ENCODE data around the gene GMDS.

The GMDS gene

DNA sequence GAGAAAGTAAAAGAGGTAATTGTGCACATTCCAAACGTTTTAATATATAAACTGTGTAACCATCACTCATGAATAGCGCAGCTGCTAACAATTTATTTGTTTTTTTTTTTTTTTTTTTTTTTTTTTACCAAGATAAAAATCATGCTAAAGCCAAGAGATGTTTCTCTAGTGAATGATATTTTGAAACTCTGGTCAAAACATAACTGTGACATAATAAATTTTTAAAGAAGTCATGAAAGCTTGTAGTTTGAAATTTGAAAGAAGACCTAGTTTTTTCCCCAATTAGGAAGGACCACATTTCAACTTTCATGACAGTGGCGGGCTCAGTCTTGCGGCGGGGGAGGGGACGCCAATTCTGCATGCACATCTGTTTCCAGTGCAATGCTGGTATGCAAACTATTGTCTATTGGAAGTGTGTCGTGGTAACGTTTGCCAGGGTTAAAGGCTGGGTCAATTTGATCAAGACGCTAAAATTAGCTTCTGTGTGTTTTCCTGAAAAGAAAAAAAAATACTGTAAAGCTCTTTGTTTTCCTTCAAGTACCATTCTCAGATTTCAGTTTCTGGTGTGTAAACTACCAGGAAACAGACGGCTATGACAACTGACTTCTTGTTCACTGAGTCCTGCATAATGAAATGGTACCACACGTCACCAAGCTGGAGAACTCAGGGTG is 423.8 kb downstream of the GMDS start:
- no peaks in the 10 kb centered on the region for H3K9me3 Mint-ChIP-seq
- no peaks in the 10 kb centered on the region for H3K27me3 Mint-ChIP-seq
- H3K4me3 Mint-ChIP-seq: no peak overlapping the region
- DNase-seq (no peak), ATAC-seq (no peak)
- no peaks in the 10 kb centered on the region for H3K4me1 Mint-ChIP-seq
- H3K27ac Mint-ChIP-seq: no peak overlapping the region
- peaks cover 5% of the 10 kb centered on the region for H3K36me3 Mint-ChIP-seq (ENCODE audit: low read depth)

DNA sequence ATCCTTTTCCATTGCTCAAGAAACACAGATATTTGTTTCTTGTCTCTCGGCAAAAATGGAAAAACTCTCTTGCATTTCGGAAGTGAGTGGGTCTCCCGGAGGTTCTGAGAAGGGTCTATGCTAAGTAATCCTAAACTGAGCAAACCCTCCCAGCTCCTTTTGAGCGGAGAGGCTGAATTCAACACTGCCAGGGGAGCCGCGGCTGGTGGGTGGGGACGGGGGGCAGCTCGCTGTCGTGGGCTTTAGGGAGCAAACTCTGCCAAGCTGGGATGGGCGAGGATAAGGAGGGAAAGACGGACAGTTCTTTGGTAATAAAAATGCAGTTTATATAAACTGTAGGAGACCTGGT is 424.3 kb downstream of the GMDS start:
- ATAC-seq: no peak
- no peak overlapping the region for H3K27ac Mint-ChIP-seq
- H3K27me3 Mint-ChIP-seq: no peaks in the 10 kb centered on the region
- H3K36me3 Mint-ChIP-seq (ENCODE audit: low read depth): peaks cover 5% of the 10 kb centered on the region
- H3K4me1 Mint-ChIP-seq: no peaks in the 10 kb centered on the region
- no peak overlapping the region for H3K4me3 Mint-ChIP-seq
- H3K9me3 Mint-ChIP-seq: no peaks in the 10 kb centered on the region
- DNase-seq: no peak

GRCh38 chr6:1820714-1821113 is 424.7 kb downstream of the GMDS start:
- H3K9me3 Mint-ChIP-seq: no peaks in the 10 kb centered on the region
- H3K4me3 Mint-ChIP-seq: no peak overlapping the region
- H3K36me3 Mint-ChIP-seq (ENCODE audit: low read depth): peaks cover 2% of the 10 kb centered on the region
- no peaks in the 10 kb centered on the region for H3K27me3 Mint-ChIP-seq
- no peaks in the 10 kb centered on the region for H3K4me1 Mint-ChIP-seq
- ATAC-seq (no peak), DNase-seq (no peak)
- no peak overlapping the region for H3K27ac Mint-ChIP-seq

DNA sequence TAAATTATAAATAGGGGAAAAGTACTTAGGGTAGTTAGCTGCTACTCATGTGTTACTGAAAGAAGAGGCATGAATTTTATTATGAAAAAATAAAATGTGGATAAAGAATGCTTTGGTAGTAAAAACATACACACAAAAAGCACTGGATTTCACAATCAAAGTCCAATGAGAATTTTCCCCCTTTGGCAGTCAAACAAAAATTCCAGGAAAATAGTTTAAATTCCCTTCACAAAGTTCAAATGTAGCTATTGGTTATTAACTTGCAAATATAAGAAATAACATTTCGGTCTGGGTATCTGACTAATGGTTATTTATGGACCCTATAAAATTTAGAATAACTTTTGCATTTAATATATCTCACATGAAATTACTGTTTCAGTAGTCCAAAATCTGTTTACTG is 425.2 kb downstream of the GMDS start:
- DNase-seq: no peak
- no peak overlapping the region for H3K4me3 Mint-ChIP-seq
- H3K27me3 Mint-ChIP-seq: no peaks in the 10 kb centered on the region
- no peak overlapping the region for H3K27ac Mint-ChIP-seq
- ATAC-seq: no peak
- no peaks in the 10 kb centered on the region for H3K4me1 Mint-ChIP-seq
- peaks cover 2% of the 10 kb centered on the region for H3K36me3 Mint-ChIP-seq (ENCODE audit: low read depth)
- no peaks in the 10 kb centered on the region for H3K9me3 Mint-ChIP-seq

- H3K4me1 Mint-ChIP-seq: no peaks in the 10 kb centered on the region
Observed at GRCh38 chr6:1819007-1819406, 426.4 kb downstream of the GMDS start.

GRCh38 chr6:1817033-1817761 is 428.2 kb downstream of the GMDS start:
- ATAC-seq (no peak), DNase-seq (no peak)
- H3K4me1 Mint-ChIP-seq: no peaks in the 10 kb centered on the region

More at GRCh38 chr6:1819007-1819406, 426.4 kb downstream of the GMDS start:
- Mint-ChIP-seq H3K27ac (no peak overlapping the region), H3K4me3 (no peak overlapping the region), H3K36me3 (ENCODE audit: low read depth) (no peaks in the 10 kb centered on the region), H3K9me3 (no peaks in the 10 kb centered on the region), H3K27me3 (no peaks in the 10 kb centered on the region)
- DNase-seq: no peak
- ATAC-seq: no peak

DNA sequence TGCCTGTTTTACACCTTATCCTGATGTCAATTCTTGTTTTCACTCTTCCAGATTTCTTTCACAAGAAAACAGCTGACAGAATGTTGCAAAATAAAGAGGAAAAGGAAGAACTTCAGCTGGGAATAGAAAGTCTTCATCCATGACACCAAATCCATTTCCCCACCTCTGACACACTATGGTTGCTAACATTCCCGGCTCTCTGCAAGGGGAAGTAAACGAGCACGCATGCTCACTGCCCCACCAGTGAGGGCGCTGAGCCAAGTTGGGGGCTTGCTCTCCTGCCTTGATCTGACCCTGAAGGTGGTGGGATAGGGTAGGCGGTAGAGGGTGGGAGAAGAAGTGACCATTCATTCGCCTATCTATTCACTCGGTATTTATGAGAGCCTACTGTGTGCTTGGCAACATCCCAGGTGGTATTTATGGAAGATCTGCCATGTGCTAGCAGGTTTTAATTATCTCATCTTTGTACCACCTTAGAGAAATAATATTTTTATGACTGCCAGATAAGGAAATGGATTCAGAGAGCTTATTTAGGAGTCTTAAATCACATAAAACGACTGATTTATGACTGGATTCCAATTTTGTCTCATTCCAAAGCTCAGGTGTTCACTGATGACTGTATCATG is 429.5 kb downstream of the GMDS start:
- no peak for DNase-seq
- Mint-ChIP-seq H3K4me1 (peaks cover 3% of the 10 kb centered on the region), H3K27ac (no peak overlapping the region), H3K4me3 (no peak overlapping the region), H3K9me3 (no peaks in the 10 kb centered on the region), H3K36me3 (ENCODE audit: low read depth) (no peaks in the 10 kb centered on the region), H3K27me3 (no peaks in the 10 kb centered on the region)
- no peak for ATAC-seq

More at GRCh38 chr6:1817033-1817761, 428.2 kb downstream of the GMDS start:
- Mint-ChIP-seq H3K27me3 (no peaks in the 10 kb centered on the region), H3K4me3 (no peak overlapping the region), H3K36me3 (ENCODE audit: low read depth) (no peaks in the 10 kb centered on the region), H3K9me3 (no peaks in the 10 kb centered on the region), H3K27ac (no peak overlapping the region)

DNA sequence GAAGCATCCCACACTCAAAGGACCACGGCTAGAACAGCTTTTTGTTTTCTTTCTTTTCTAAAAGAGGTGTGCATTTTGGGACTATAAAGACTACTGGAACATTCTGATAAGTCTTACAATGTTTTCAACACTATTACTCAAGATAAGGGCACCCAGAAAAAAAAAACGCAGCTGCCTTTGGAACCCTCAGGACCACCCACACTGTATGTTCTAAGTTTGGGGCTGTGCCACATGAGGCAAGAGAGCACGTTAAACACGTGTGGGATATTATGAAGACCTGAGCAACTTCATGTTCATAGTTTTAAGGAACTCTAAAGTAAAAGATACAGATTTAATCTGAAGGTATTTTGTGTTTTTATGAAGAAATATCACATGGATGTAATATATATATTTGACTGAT is 431.1 kb downstream of the GMDS start:
- Mint-ChIP-seq H3K4me3 (no peak overlapping the region), H3K27ac (no peak overlapping the region)

DNA sequence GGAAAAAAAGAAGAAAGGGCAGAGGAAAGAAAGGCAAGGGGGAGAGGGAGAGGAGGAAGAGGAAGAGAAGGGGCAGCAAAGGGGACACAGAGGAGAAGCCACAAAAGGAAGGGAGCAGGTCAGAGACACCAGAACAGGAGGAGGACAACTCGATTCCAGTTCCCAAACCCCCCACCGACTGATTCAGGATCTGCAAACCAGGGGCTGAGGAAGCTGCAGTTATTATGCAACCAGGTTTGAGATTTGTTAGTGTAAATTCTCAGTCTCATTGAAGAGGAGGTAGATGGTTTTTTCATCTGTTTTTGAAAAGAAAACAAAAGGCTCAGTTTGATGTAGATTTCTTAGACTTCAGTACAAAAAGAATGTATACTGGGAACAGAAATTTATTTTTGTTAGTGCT is 432.9 kb downstream of the GMDS start:
- H3K27me3 Mint-ChIP-seq: no peaks in the 10 kb centered on the region

More for the DNA sequence above, 431.1 kb downstream of the GMDS start:
- Mint-ChIP-seq H3K27me3 (no peaks in the 10 kb centered on the region), H3K36me3 (ENCODE audit: low read depth) (no peaks in the 10 kb centered on the region), H3K9me3 (no peaks in the 10 kb centered on the region), H3K4me1 (peaks cover 3% of the 10 kb centered on the region)
- DNase-seq: no peak
- no peak for ATAC-seq

GRCh38 chr6:1812034-1812433 is 433.4 kb downstream of the GMDS start:
- Mint-ChIP-seq H3K27me3 (no peaks in the 10 kb centered on the region), H3K9me3 (no peaks in the 10 kb centered on the region), H3K4me3 (no peak overlapping the region), H3K36me3 (ENCODE audit: low read depth) (no peaks in the 10 kb centered on the region), H3K27ac (no peak overlapping the region), H3K4me1 (peaks cover 3% of the 10 kb centered on the region)
- DNase-seq (no peak), ATAC-seq (no peak)

More for the DNA sequence above, 432.9 kb downstream of the GMDS start:
- no peak for ATAC-seq
- no peak for DNase-seq
- H3K9me3 Mint-ChIP-seq: no peaks in the 10 kb centered on the region
- H3K36me3 Mint-ChIP-seq (ENCODE audit: low read depth): no peaks in the 10 kb centered on the region
- H3K4me1 Mint-ChIP-seq: peaks cover 3% of the 10 kb centered on the region
- no peak overlapping the region for H3K4me3 Mint-ChIP-seq
- H3K27ac Mint-ChIP-seq: no peak overlapping the region

DNA sequence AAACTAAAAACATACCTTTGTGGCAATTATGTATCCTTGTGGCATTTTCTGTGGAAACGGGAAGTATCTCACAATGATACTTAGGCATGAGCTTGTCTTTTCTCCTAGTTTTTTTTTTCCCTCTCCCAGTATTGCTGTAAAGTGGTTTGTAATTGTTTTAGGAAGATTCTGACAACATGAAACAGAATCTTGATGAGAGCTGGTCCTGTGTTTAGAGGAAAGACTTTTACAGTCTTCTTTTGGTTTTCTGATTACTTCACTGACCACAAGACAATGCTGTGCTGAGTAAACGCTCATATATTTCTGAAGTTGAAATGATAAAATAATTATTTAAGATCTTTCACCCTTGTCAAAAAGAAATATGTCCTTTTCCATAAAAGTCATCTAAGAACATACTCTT is 434.5 kb downstream of the GMDS start:
- Mint-ChIP-seq H3K27me3 (no peaks in the 10 kb centered on the region), H3K36me3 (ENCODE audit: low read depth) (no peaks in the 10 kb centered on the region), H3K27ac (no peak overlapping the region), H3K4me3 (no peak overlapping the region), H3K9me3 (no peaks in the 10 kb centered on the region), H3K4me1 (peaks cover 3% of the 10 kb centered on the region)
- ATAC-seq (no peak), DNase-seq (no peak)

- Mint-ChIP-seq H3K9me3 (no peaks in the 10 kb centered on the region), H3K4me1 (peaks cover 3% of the 10 kb centered on the region), H3K36me3 (ENCODE audit: low read depth) (no peaks in the 10 kb centered on the region), H3K4me3 (no peak overlapping the region), H3K27me3 (no peaks in the 10 kb centered on the region), H3K27ac (no peak overlapping the region)
- DNase-seq: no peak
- ATAC-seq: no peak
Observed at GRCh38 chr6:1809291-1809988, 436.0 kb downstream of the GMDS start.

DNA sequence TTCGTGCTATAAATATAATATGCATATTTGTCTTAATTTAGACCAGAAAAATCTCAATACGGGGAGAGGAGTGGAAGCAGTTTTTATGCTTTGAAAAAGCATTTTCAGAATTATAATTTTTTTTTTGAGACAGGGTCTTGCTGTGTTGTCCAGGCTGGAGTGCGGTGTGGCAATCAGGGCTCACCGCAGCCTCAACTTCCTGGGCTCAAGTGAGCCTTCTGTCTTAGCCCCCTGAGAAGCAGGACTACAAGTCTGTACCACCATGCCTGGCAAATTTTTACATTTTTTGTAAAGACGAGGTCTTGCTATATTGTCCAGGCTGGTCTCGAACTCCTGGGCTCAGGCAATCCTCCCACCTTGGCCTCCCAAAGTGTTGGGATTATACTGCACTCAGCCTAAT is 438.5 kb downstream of the GMDS start:
- Mint-ChIP-seq H3K27me3 (no peaks in the 10 kb centered on the region), H3K4me3 (no peak overlapping the region), H3K4me1 (peaks cover 3% of the 10 kb centered on the region), H3K36me3 (ENCODE audit: low read depth) (no peaks in the 10 kb centered on the region), H3K27ac (no peak overlapping the region), H3K9me3 (no peaks in the 10 kb centered on the region)
- ATAC-seq: no peak
- DNase-seq: no peak

DNA sequence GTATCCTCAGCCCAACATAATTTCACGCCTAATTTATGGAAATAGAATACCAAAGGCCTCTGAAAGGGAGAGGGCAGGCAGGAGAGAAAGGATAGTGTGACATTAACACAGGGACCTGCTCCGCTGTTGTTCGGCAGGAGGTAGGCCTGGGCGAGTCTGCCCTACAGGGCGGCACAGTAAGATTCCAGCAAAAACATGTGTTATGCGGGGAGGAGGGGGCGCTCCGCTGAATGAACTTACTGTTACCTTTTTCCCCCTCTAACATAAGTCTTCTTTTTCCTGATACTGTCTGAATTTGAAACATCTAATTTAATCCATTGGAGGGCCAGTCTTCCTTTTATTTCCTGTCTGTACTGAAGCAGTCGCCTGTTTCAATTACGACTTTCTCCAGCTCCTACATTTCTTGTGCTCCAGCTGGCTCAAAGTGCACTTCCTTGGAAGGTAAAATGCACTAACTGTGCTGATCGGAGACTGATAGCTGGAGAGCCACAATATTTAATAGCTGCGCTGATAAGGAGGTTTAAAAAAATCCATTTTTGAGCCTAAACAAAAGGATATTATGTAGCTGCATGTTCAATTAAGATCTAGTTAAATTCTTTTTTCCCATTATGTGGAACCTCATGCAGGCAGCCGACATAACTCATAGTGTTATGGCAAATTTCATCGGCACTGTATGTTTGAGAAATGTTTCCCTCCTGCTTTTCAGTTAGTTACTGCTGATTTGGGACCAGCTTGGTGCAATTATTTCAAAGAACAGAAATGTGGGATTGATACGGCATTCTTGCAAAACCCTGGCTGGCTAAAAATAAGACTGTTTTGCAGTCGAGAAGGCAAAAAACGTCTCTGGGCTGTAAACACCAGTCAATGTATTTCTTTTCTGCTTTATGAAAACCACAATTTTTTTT is 442.7 kb downstream of the GMDS start:
- no peaks in the 10 kb centered on the region for H3K36me3 Mint-ChIP-seq (ENCODE audit: low read depth)

More for the DNA sequence above, 442.7 kb downstream of the GMDS start:
- Mint-ChIP-seq H3K4me1 (peaks cover 5% of the 10 kb centered on the region), H3K27ac (no peak overlapping the region), H3K9me3 (no peaks in the 10 kb centered on the region), H3K27me3 (no peaks in the 10 kb centered on the region), H3K4me3 (no peak overlapping the region)
- no peak for ATAC-seq
- no peak for DNase-seq

Data from activated naive CD8-positive, alpha-beta T cell treated with anti-CD3 and anti-CD28 coated beads, Interleukin-2, amount 50 U/mL, for 24 hours (primary cell).